GM23248 (cell line): ENCODE data around the gene PNMT. TPM values are rescaled to one million over a fixed set of nuclear protein-coding genes. Genes with fewer than 3 reads are reported as not detected.

Source experiments
- DNase-seq: peaks from one replicate; pipeline ENCODE4 v3.0.0-alpha.2; 2015
- H2AFZ ChIP-seq: fragments of 200-600 bp; sonication (generic); 2 replicates; pipeline ENCODE4 v1.6.1; 2016; ENCODE audit warnings: antibody characterized with exemption
- H3F3A ChIP-seq: fragments of 200-600 bp; sonication (generic); 2 replicates; pipeline ENCODE4 v1.6.1; 2016; ENCODE audit warnings: mild to moderate bottlenecking, antibody characterized with exemption, mixed run types; ENCODE audit not compliant: insufficient read depth
- H3K27ac ChIP-seq: fragments of 200-600 bp; sonication (generic); 2 replicates; pipeline ENCODE4 v1.5.1; 2016; ENCODE audit warnings: mild to moderate bottlenecking
- H3K27me3 ChIP-seq: fragments of 200-600 bp; sonication (generic); replicated peaks from 2 replicates; pipeline ENCODE4 v1.6.1; 2016; ENCODE audit warnings: mild to moderate bottlenecking; ENCODE audit not compliant: insufficient read depth
- H3K36me3 ChIP-seq: fragments of 200-600 bp; sonication (generic); 2 replicates; pipeline ENCODE4 v1.6.1; 2016; ENCODE audit warnings: low read depth, mild to moderate bottlenecking
- H3K4me1 ChIP-seq: fragments of 200-600 bp; sonication (generic); 2 replicates; pipeline ENCODE4 v1.6.1; 2016; ENCODE audit warnings: mild to moderate bottlenecking; ENCODE audit not compliant: insufficient read depth
- H3K4me2 ChIP-seq: fragments of 200-600 bp; sonication (generic); one replicate; pipeline ENCODE4 v1.6.1; 2016; ENCODE audit warnings: mild to moderate bottlenecking; ENCODE audit not compliant: unreplicated experiment
- H3K4me3 ChIP-seq: fragments of 200-600 bp; sonication (generic); 2 replicates; pipeline ENCODE4 v1.5.1; 2016; ENCODE audit warnings: mild to moderate bottlenecking
- H3K79me2 ChIP-seq: fragments of 200-600 bp; sonication (generic); 2 replicates; pipeline ENCODE4 v1.6.1; 2016; ENCODE audit warnings: mild to moderate bottlenecking; ENCODE audit not compliant: insufficient read depth
- H3K9ac ChIP-seq: fragments of 200-600 bp; sonication (generic); 2 replicates; pipeline ENCODE4 v1.6.1; 2016; ENCODE audit warnings: mild to moderate bottlenecking
- H3K9me2 ChIP-seq: fragments of 200-600 bp; sonication (generic); 2 replicates; pipeline ENCODE4 v1.6.1; 2016; ENCODE audit warnings: mixed run types, mild to moderate bottlenecking, moderate library complexity; ENCODE audit not compliant: insufficient read depth
- H3K9me3 ChIP-seq: fragments of 200-600 bp; sonication (generic); one replicate; pipeline ENCODE4 v1.6.1; 2017; ENCODE audit warnings: low read depth
- H4K20me1 ChIP-seq: fragments of 200-600 bp; sonication (generic); 2 replicates; pipeline ENCODE4 v1.6.0; 2016; ENCODE audit not compliant: insufficient read depth
- EZH2 ChIP-seq: fragments of 200-600 bp; sonication (generic); IDR thresholded peaks from 2 replicates; pipeline ENCODE4 v1.6.1; 2018; ENCODE audit warnings: antibody characterized with exemption, mild to moderate bottlenecking; ENCODE audit not compliant: insufficient read depth, poor library complexity, severe bottlenecking
- EZH2phosphoT487 ChIP-seq: fragments of 200-600 bp; sonication (generic); IDR thresholded peaks from 2 replicates; pipeline ENCODE4 v1.6.1; 2018; ENCODE audit warnings: antibody characterized with exemption, moderate library complexity, mild to moderate bottlenecking, low read depth; ENCODE audit not compliant: insufficient read depth
- WGBS, 2 experiments: methylation state at CpG; one replicate each; pipeline ENCODE4 v1.1.6; 2015 to 2017; ENCODE audit warnings: low lambda C conversion rate in 2 of 2, low coverage in 1 of 2; ENCODE audit errors: missing lambda C conversion rate in 2 of 2; 5-methylcytosine and 5-hydroxymethylcytosine counted together
- in situ Hi-C: fragments of 300-500 bp; cut with MboI; formaldehyde crosslinking; loops from 2 replicates; pipeline ENCODE4 v1.15.0; 2020
- polyA plus RNA-seq: library from polyadenylated mRNA; unstranded; fragments of >200 nt; fragmentation: Nextera tagmentation; extraction: Ambion mirVana; gene quantifications from 2 replicates; pipeline ENCODE4 v1.2.1, GENCODE V29; 2016
- total RNA-seq: library from RNA; depleted of rRNA; stranded (reverse); fragments of >200 nt; shearing (Covaris generic); gene quantifications from 2 replicates; pipeline ENCODE4 v1.2.3, GENCODE V29; 2014

PNMT gene
- total and polyA plus RNA-seq, 2 experiments from 2014 or later, result not detected

- Histone ChIP-seq H3K4me2 (no peak overlapping the region), H3K27me3 (no peaks in the 10 kb centered on the region), H2AFZ (no peak overlapping the region), H3F3A (no peaks in the 10 kb centered on the region), H3K9me3 (no peaks in the 10 kb centered on the region), H3K36me3 (no peaks in the 10 kb centered on the region), H3K27ac (no peak overlapping the region), H3K4me3 (no peak overlapping the region), H3K79me2 (peaks cover 29% of the 10 kb centered on the region; the same call in 1 of the 2 replicates), H3K9ac (no peak overlapping the region), H3K9me2 (no peaks in the 10 kb centered on the region), H3K4me1 (no peaks in the 10 kb centered on the region), H4K20me1 (no peaks in the 10 kb centered on the region)
- in situ Hi-C loops, result no loop called here
- WGBS, 2 experiments, result 81 to 88% methylated on average over 5 to 12 of the region's 12 CpGs
- TF ChIP-seq EZH2 (no peak), EZH2phosphoT487 (no peak)
- DNase-seq, result no peak
Observed at GRCh38 chr17:39653316-39653661, 15.0 kb upstream of the PNMT start.

GRCh38 chr17:39653662-39654331 lies 14.5 kb upstream of the PNMT start:
- Histone ChIP-seq H3K4me2 (no peak overlapping the region), H4K20me1 (no peaks in the 10 kb centered on the region), H3K27ac (no peak overlapping the region), H3K4me1 (no peaks in the 10 kb centered on the region), H3K79me2 (peaks cover 24% of the 10 kb centered on the region; the same call in 1 of the 2 replicates), H3K27me3 (no peaks in the 10 kb centered on the region), H3K9me3 (no peaks in the 10 kb centered on the region), H3K36me3 (no peaks in the 10 kb centered on the region), H3K9me2 (no peaks in the 10 kb centered on the region), H2AFZ (no peak overlapping the region), H3K4me3 (no peak overlapping the region), H3F3A (no peaks in the 10 kb centered on the region), H3K9ac (no peak overlapping the region)
- in situ Hi-C loops, result no loop called here
- peak; percentile 57 for DNase-seq
- no peak for TF ChIP-seq EZH2phosphoT487
- TF ChIP-seq EZH2, result no peak
- 58 to 63% methylated on average over 14 of the region's 14 CpGs for WGBS, 2 experiments

- Histone ChIP-seq H4K20me1 (no peaks in the 10 kb centered on the region), H2AFZ (no peak overlapping the region), H3K4me2 (no peak overlapping the region), H3K27me3 (no peaks in the 10 kb centered on the region), H3K79me2 (peaks cover 14% of the 10 kb centered on the region; the same call in 1 of the 2 replicates), H3K9me3 (no peaks in the 10 kb centered on the region), H3K36me3 (no peaks in the 10 kb centered on the region), H3K9me2 (no peaks in the 10 kb centered on the region), H3K9ac (no peak overlapping the region), H3K4me1 (no peaks in the 10 kb centered on the region), H3K27ac (no peak overlapping the region), H3F3A (no peaks in the 10 kb centered on the region), H3K4me3 (no peak overlapping the region)
- in situ Hi-C loops, result no loop called here
- no peak for DNase-seq
- WGBS, 2 experiments, result 88 to 98% methylated on average over 2 of the region's 2 CpGs
- TF ChIP-seq EZH2 (no peak), EZH2phosphoT487 (no peak)
Observed at GRCh38 chr17:39655105-39655504, 13.1 kb upstream of the PNMT start.

- Histone ChIP-seq H3K4me3 (no peak overlapping the region), H3K4me1 (no peaks in the 10 kb centered on the region), H3K9me2 (no peaks in the 10 kb centered on the region), H2AFZ (no peak overlapping the region), H3K79me2 (peaks cover 11% of the 10 kb centered on the region; the same call in 1 of the 2 replicates), H4K20me1 (no peaks in the 10 kb centered on the region), H3K27me3 (no peaks in the 10 kb centered on the region), H3K36me3 (no peaks in the 10 kb centered on the region), H3K4me2 (no peak overlapping the region), H3K27ac (no peak overlapping the region), H3K9me3 (no peaks in the 10 kb centered on the region), H3K9ac (no peak overlapping the region), H3F3A (no peaks in the 10 kb centered on the region)
- 95 to 100% methylated on average over 11 of the region's 11 CpGs for whole genome bisulfite sequencing, 2 experiments
- in situ Hi-C loops, result no loop called here
- no peak for DNase-seq
- no peak for TF ChIP-seq EZH2
- TF ChIP-seq EZH2phosphoT487, result no peak
Observed at GRCh38 chr17:39658346-39658745, 9.9 kb upstream of the PNMT start.
